C4-2B (cell line): ENCODE results near the gene IRF3.
"Not testable (repeated sequence)": the region's sequence is repeated elsewhere in the genome, so short reads cannot be mapped to it uniquely, and the experiment has no call there.

Experiments
- H3K27ac ChIP-seq: fragments of 450-650 bp; 2 replicates; pipeline ENCODE4 v1.5.1; 2017
- CTCF ChIP-seq: fragments of 450-650 bp; conservative IDR thresholded peaks from 2 replicates; pipeline ENCODE4 v1.5.1; 2017; ENCODE audit warnings: mild to moderate bottlenecking
- ZFX ChIP-seq: fragments of 450-650 bp; IDR thresholded peaks from 2 replicates; pipeline ENCODE4 v1.6.1; 2017

Gene IRF3

GRCh38 chr19:49631610-49632192, 34.0 kb downstream of the IRF3 start:
- TF ChIP-seq ZFX (no peak), CTCF (no peak)
- H3K27ac ChIP-seq = peak overlapping the region; percentile 85

GRCh38 chr19:49631014-49631588, 34.6 kb downstream of the IRF3 start:
- TF ChIP-seq ZFX (no peak), CTCF (no peak)
- peak overlapping the region; percentile 85 for H3K27ac ChIP-seq

- TF ChIP-seq CTCF (no peak), ZFX (no peak)
- H3K27ac ChIP-seq = peak overlapping the region; percentile 85
These were observed 36.0 kb downstream of the IRF3 start for GRCh38 chr19:49629659-49630058.

DNA sequence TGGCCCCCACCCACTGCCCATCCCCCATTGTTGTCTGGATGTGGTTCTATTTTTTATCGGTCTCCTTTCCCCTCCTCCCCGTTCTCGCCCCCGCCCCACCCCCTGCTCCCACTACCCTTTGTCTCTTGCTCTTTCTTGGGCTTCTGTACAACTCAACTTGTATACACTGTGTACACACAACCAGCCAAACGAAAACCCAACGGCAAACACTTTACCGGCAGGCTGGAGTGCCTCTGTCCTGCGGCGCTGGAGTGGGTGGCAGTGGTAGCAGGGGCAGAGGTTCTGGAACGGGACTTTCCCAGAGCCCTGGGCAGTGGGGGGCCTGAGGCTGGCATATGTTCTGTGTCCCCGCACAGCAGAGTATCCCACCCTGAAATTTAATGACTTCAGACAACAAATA, 39.4 kb downstream of the IRF3 start:
- no peak overlapping the region for H3K27ac ChIP-seq
- TF ChIP-seq CTCF (no peak), ZFX (no peak)

- no peak overlapping the region for H3K27ac ChIP-seq
- TF ChIP-seq CTCF (no peak), ZFX (no peak)
These were observed 40.4 kb downstream of the IRF3 start for GRCh38 chr19:49624967-49625910.

DNA sequence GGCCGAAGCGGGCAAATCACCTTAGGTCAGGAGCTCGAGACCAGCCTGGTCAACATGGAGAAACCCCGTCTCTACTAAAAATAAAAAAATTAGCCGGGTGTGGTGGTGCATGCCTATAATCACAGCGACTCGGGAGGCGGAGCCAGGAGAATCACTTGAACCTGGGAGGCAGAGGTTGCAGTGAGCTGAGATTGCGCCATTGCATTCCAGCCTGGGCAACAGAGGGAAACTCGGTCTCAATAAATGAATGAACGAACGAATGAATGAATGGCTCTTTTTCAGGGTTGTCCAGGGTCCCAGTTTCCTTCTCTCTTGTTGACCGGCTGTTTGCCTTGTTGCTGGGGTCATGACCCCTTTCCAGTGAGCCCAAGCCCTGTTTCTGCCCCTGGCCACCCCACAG, 47.8 kb downstream of the IRF3 start:
- not testable (repeated sequence) for H3K27ac ChIP-seq

- H3K27ac ChIP-seq = no peak overlapping the region
- TF ChIP-seq CTCF = no peak
- TF ChIP-seq ZFX = no peak
These were observed 48.7 kb downstream of the IRF3 start for GRCh38 chr19:49616945-49617344.
